SU-DHL-6 (cell line): Measurements from ENCODE around the gene IFNL1.

ENCODE experiments used
- H2AFZ ChIP-seq: fragments of 200-600 bp; sonication (generic); 2 replicates; pipeline ENCODE4 v1.6.1; 2014; ENCODE audit warnings: low read depth, mild to moderate bottlenecking, moderate library complexity, mixed read lengths, antibody characterized with exemption, low read length; ENCODE audit not compliant: severe bottlenecking
- H3F3A ChIP-seq: fragments of 200-600 bp; shearing (Covaris generic); 2 replicates; pipeline ENCODE4 v1.6.0; 2016; ENCODE audit warnings: antibody characterized with exemption, mild to moderate bottlenecking; ENCODE audit not compliant: insufficient read depth
- H3K27ac ChIP-seq: fragments of 200-600 bp; sonication (generic); 2 replicates; pipeline ENCODE4 v1.5.1; 2016; ENCODE audit warnings: low read depth, mild to moderate bottlenecking, low read length, moderate library complexity, mixed read lengths
- H3K27me3 ChIP-seq: fragments of 200-600 bp; sonication (generic), shearing (Covaris generic); 2 replicates; pipeline ENCODE4 v1.6.0; 2014; ENCODE audit warnings: mild to moderate bottlenecking, low read length
- H3K36me3 ChIP-seq: fragments of 200-600 bp; sonication (generic); 2 replicates; pipeline ENCODE4 v1.6.1; 2014; ENCODE audit warnings: mild to moderate bottlenecking, low read length, mixed read lengths
- H3K4me2 ChIP-seq: fragments of 300-600, 200-600 bp; shearing (Covaris generic), sonication (generic); 2 replicates; pipeline ENCODE4 v1.6.0; 2014; ENCODE audit warnings: low read length, low read depth, mild to moderate bottlenecking; ENCODE audit not compliant: poor library complexity, severe bottlenecking
- H3K4me3 ChIP-seq: fragments of 200-600 bp; sonication (generic); 2 replicates; pipeline ENCODE4 v1.5.1; 2014; ENCODE audit warnings: antibody characterized with exemption, low read length, mild to moderate bottlenecking, mixed read lengths; ENCODE audit not compliant: insufficient read depth, poor library complexity, severe bottlenecking
- H3K79me2 ChIP-seq: fragments of 200-600 bp; sonication (generic); 2 replicates; pipeline ENCODE4 v1.6.1; 2014; ENCODE audit warnings: mild to moderate bottlenecking, low read length, moderate library complexity; ENCODE audit not compliant: insufficient read depth
- H3K9ac ChIP-seq: fragments of 200-600 bp; sonication (generic); 2 replicates; pipeline ENCODE4 v1.7.0; 2014; ENCODE audit warnings: mild to moderate bottlenecking, low read length
- H3K9me2 ChIP-seq: fragments of 200-600 bp; sonication (generic); replicated peaks from 2 replicates; pipeline ENCODE4 v1.6.1; 2014; ENCODE audit warnings: low read length; ENCODE audit not compliant: insufficient read depth
- H3K9me3 ChIP-seq: fragments of 200-600 bp; sonication (generic); 2 replicates; pipeline ENCODE4 v1.6.1; 2014; ENCODE audit warnings: low read length, mixed read lengths; ENCODE audit not compliant: insufficient read depth
- H4K20me1 ChIP-seq: fragments of 200-600 bp; sonication (generic); 2 replicates; pipeline ENCODE4 v1.6.1; 2014; ENCODE audit warnings: low read depth, mild to moderate bottlenecking, antibody characterized with exemption, low read length, moderate library complexity, mixed read lengths
- CTCF ChIP-seq: fragments of 200-600 bp; sonication (generic); IDR thresholded peaks from one replicate; pipeline ENCODE4 v1.5.1; 2017; ENCODE audit warnings: antibody characterized with exemption, mild to moderate bottlenecking, low read length, moderate library complexity; ENCODE audit not compliant: insufficient read depth, poor library complexity, severe bottlenecking
- EZH2phosphoT487 ChIP-seq: fragments of 200-600 bp; sonication (generic), shearing (Covaris generic); conservative IDR thresholded peaks from 2 replicates; pipeline ENCODE4 v1.6.1; 2018; ENCODE audit warnings: mild to moderate bottlenecking, antibody characterized with exemption, low read length, moderate library complexity, mixed read lengths

IFNL1 gene

GRCh38 chr19:39252458-39252857 is 43.7 kb upstream of the IFNL1 start:
- no peaks in the 10 kb centered on the region for H3K36me3 ChIP-seq
- H3K9me2 ChIP-seq = no peaks in the 10 kb centered on the region
- no peaks in the 10 kb centered on the region for H3K27me3 ChIP-seq
- H3K79me2 ChIP-seq = no peaks in the 10 kb centered on the region
- H3F3A ChIP-seq = no peaks in the 10 kb centered on the region
- no peak overlapping the region for H3K4me3 ChIP-seq
- H4K20me1 ChIP-seq = no peaks in the 10 kb centered on the region
- no peak overlapping the region for H2AFZ ChIP-seq
- TF ChIP-seq EZH2phosphoT487 (no peak), CTCF (no peak)
- no peak overlapping the region for H3K9ac ChIP-seq
- no peaks in the 10 kb centered on the region for H3K9me3 ChIP-seq
- H3K4me2 ChIP-seq = no peak overlapping the region
- no peak overlapping the region for H3K27ac ChIP-seq

GRCh38 chr19:39253374-39254149 is 42.6 kb upstream of the IFNL1 start:
- no peak overlapping the region for H3K27ac ChIP-seq
- H3K4me2 ChIP-seq = no peak overlapping the region
- no peak overlapping the region for H3K9ac ChIP-seq
- TF ChIP-seq CTCF (no peak), EZH2phosphoT487 (no peak)
- H3F3A ChIP-seq = no peaks in the 10 kb centered on the region
- no peaks in the 10 kb centered on the region for H3K9me2 ChIP-seq
- no peak overlapping the region for H3K4me3 ChIP-seq
- H3K79me2 ChIP-seq = no peaks in the 10 kb centered on the region
- H2AFZ ChIP-seq = no peak overlapping the region
- no peaks in the 10 kb centered on the region for H3K27me3 ChIP-seq
- H3K9me3 ChIP-seq = no peaks in the 10 kb centered on the region
- H4K20me1 ChIP-seq = no peaks in the 10 kb centered on the region
- H3K36me3 ChIP-seq = no peaks in the 10 kb centered on the region

GRCh38 chr19:39254531-39255345 is 41.5 kb upstream of the IFNL1 start:
- Histone ChIP-seq H3F3A (no peaks in the 10 kb centered on the region), H3K9me2 (no peaks in the 10 kb centered on the region), H3K27ac (no peak overlapping the region), H3K79me2 (no peaks in the 10 kb centered on the region), H3K36me3 (no peaks in the 10 kb centered on the region), H2AFZ (no peak overlapping the region), H3K9me3 (no peaks in the 10 kb centered on the region), H3K4me3 (no peak overlapping the region), H3K27me3 (no peaks in the 10 kb centered on the region), H3K9ac (no peak overlapping the region), H3K4me2 (no peak overlapping the region), H4K20me1 (no peaks in the 10 kb centered on the region)
- TF ChIP-seq EZH2phosphoT487 (no peak), CTCF (no peak)
